Stimulated activated CD4-positive, alpha-beta T cell treated with anti-CD3 and anti-CD28 coated beads, Interleukin-2, amount 100 ng/mL, for 4 hours (primary cell): ENCODE measurements around the gene ZNF844.
"Not testable (repeated sequence)": the region's sequence is repeated elsewhere in the genome, so short reads cannot be mapped to it uniquely, and the experiment has no call there.

ENCODE experiments used
- DNase-seq: peaks from one replicate; pipeline ENCODE4 v3.0.0-alpha.2; 2020; ENCODE audit warnings: low read depth

The ZNF844 gene

DNA sequence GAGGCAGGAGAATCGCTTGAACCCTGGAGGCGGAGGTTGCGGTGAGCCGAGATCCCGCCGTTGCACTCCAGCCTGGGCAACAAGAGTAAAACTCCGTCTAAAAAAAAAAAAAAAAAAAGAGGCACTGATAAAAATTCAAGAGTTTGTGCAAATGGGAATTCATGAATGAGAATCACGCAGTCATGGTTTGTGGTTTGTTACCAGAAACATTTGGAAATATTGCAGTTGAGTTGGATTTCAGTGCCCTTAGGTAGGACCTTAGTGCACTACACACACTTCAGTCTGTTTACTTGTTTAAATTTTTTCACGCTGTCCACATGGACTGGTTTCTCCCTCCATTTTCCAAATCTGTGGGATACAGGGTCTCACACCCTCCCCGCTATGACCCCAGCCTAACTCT is 28.4 kb downstream of the ZNF844 start:
- no peak for DNase-seq

DNA sequence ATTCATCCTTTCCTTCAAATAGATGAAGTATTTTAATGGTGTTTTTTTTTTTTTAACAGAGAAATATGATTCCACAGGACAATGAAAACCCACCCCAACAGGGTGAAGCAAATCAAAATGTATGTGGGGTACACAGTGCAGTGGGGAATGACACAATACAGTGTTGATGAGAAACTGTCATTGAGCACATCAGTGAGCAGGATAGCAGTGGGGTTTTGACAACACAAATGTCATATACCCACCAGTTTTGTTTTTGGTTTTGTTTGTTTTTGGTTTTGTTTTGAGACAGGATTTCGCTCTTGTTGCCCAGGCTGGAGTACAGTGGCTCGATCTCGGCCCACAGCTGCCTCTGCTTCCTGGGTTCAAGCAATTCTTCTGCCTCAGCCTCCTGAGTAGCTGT is 29.2 kb downstream of the ZNF844 start:
- no peak for DNase-seq

- no peak for DNase-seq
These were observed 30.7 kb downstream of the ZNF844 start for GRCh38 chr19:12095111-12095790.

- DNase-seq: no peak
These were observed 33.5 kb downstream of the ZNF844 start for GRCh38 chr19:12098040-12098439.

DNA sequence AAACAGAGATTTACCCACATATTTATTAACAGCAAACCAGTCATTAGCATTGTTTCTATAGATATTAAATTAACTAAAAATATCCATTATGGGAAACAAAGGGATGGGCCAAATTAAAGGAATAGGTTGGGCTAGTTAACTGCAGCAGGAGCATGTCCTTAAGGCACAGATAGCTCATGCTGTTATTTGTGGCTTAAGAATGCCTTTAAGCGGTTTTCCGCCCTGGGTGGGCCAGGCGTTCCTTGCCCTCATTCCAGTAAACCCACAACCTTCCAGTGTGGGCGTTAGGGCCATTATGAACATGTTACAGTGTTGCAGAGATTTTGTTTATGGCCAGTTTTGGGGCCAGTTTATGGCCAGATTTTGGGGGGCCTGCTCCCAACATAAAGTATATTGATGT is 39.4 kb downstream of the ZNF844 start:
- DNase-seq: not testable (repeated sequence)

GRCh38 chr19:12111176-12111575 is 46.6 kb downstream of the ZNF844 start:
- DNase-seq: no peak

- no peak for DNase-seq
These were observed 47.6 kb downstream of the ZNF844 start for GRCh38 chr19:12111943-12112637.

DNA sequence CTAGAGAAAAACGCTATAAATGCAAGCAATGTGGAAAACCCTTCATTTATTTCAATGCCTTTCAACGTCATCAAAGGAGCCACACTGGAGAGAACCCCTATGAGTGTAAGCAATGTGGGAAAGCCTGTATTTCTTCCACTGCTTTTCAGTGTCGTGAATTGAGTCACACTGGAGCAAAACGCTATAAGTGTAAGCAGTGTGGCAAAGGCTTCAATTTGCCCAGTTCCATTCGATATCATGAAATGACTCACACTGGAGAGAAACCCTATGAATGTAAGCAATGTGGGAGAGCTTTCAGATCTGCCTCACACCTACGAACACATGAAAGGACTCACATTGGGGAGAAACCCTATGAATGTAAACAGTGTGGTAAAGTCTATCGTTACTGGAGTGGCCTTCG is 48.2 kb downstream of the ZNF844 start:
- no peak for DNase-seq

- DNase-seq: no peak
These were observed 48.6 kb downstream of the ZNF844 start for GRCh38 chr19:12113121-12113520.

DNA sequence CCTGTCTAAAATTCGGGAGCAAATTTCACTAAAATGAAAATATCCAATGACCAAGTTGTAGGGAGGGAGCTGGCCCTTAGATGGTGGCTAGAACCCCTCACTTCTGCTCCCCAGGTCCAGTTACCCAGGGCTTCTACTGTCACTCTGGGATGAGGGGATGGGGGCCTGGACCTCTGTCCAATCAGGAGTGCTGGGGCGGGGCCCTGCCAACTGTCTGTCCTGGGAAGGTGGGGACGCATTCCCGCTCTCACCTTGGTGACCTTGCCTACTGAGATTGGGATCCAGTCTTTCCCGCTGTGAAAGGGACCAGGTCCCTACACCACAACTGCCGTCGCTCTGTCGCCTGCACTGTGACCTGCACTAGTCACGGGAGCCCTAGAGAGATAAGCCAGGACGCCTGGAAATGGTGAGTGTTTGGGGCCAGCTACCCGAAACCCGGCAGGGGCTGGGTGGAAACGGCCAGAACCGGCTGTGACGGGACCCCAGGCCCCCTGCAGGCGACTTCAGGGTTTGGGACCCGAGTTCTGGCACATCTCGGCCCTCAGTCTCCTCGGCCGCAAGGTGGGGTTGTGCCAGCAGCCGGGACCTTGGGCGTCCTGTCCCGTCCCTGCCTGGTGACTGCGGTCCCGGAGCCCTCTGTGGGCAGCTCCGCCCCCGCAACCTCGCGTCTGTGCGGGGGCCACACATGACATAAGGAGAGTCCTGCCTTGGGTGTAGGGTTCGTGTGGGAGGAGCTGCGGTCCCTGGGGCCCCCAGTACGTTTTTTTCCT is 52.9 kb downstream of the ZNF844 start:
- no peak for DNase-seq

GRCh38 chr19:12126707-12127106 is 62.2 kb downstream of the ZNF844 start:
- no peak for DNase-seq
